ENCODE data around the gene DDX10. TPM values are rescaled to one million over a fixed set of nuclear protein-coding genes. Genes with fewer than 3 reads are reported as not detected.

DDX10 gene
- total and polyA plus RNA-seq, 2 of the 8 experiments (the other 6 are each of a cell fraction or from before 2014, with no cell fraction given), result 49.2 to 52.2 TPM

- FAIRE-seq (no peak), DNase-seq (ENCODE audit: low read depth in 1 of 2, low spot score in 2 of 2) (no peak)
- CTCF ChIA-PET (ENCODE audit: partially characterized antibody), result no interaction called here
- no peak overlapping the region for H3K4me2 ChIP-seq (ENCODE audit: insufficient read depth in 1 of 2, low read depth in 2 of 2, low read length in 2 of 2)
- WGBS, 2 experiments (ENCODE audit: extremely low coverage in 1 of 2, insufficient coverage in 1 of 2, insufficient read length in 1 of 2, insufficient replicate concordance in 2 of 2, low coverage in 1 of 2, low lambda C conversion rate in 2 of 2, missing lambda C conversion rate in 1 of 2), result 94% methylated on average over 2 of the region's 2 CpGs; no CpG with 5 or more reads in 1 of the 2 experiments
- H3K9me3 ChIP-seq (ENCODE audit: insufficient read depth in 2 of 2, low read depth in 1 of 2, low read length in 1 of 2), result no peaks in the 10 kb centered on the region
- no peak overlapping the region for H2BK20ac ChIP-seq (ENCODE audit: low read length)
- H2AFZ ChIP-seq (ENCODE audit: low read length), result no peak overlapping the region
- H3K18ac ChIP-seq (ENCODE audit: extremely low read depth, low read length), result no peak overlapping the region
- H3K14ac ChIP-seq (ENCODE audit: insufficient read length), result no peak overlapping the region
- H3K4me1 ChIP-seq (replicated peaks in 1 of 4; ENCODE audit: control insufficient read depth in 3 of 4, insufficient read depth in 4 of 4, low read length in 3 of 4), result no peaks in the 10 kb centered on the region; a peak in 1 of 7 replicates
- POLR2A ChIA-PET (ENCODE audit: partially characterized antibody), result no interaction called here
- no peak overlapping the region for H2BK120ac ChIP-seq (replicated peaks; ENCODE audit: low read depth, low read length)
- H3K9ac ChIP-seq (replicated peaks in 1 of 4; ENCODE audit: extremely low read depth in 1 of 4, low read depth in 3 of 4, low read length in 3 of 4), result no peak overlapping the region
- H4K5ac ChIP-seq (ENCODE audit: insufficient read length, low read depth, low read length), result no peak overlapping the region
- TF ChIP-seq JUND (IDR thresholded peaks at IDR 0.05; ENCODE audit: low read length), result no peak
- no peak for TF ChIP-seq RAD21 (IDR thresholded peaks at IDR 0.05 in 1 of 2, conservative IDR thresholded peaks at IDR 0.05 in 1 of 2; ENCODE audit: low read depth in 2 of 2, low read length in 2 of 2)
- TF ChIP-seq YY1 (IDR thresholded peaks at IDR 0.05; ENCODE audit: low read depth, low read length), result no peak
- no peak for TF ChIP-seq RNF2 (IDR thresholded peaks at IDR 0.05; ENCODE audit: borderline replicate concordance, low read depth, low read length, missing control alignments, poor library complexity, severe bottlenecking)
- no peak for TF ChIP-seq TAF7 (optimal IDR thresholded peaks at IDR 0.05; ENCODE audit: borderline replicate concordance, low read depth, low read length)
- no peak for TF ChIP-seq CHD2 (IDR thresholded peaks at IDR 0.05; ENCODE audit: low read length)
- no peak for TF ChIP-seq TBP (IDR thresholded peaks at IDR 0.05; ENCODE audit: low read depth, low read length)
- no peak for TF ChIP-seq RBBP5 (IDR thresholded peaks at IDR 0.05; ENCODE audit: borderline replicate concordance, low read depth, low read length)
- no peak for TF ChIP-seq BACH1 (IDR thresholded peaks at IDR 0.05; ENCODE audit: low read length)
- TF ChIP-seq ASH2L (IDR thresholded peaks at IDR 0.05; ENCODE audit: low read length), result no peak
- TF ChIP-seq RXRA (IDR thresholded peaks at IDR 0.05; ENCODE audit: insufficient read depth, low read depth, low read length), result no peak
- TF ChIP-seq RFX5 (IDR thresholded peaks at IDR 0.05; ENCODE audit: borderline replicate concordance, low read depth, low read length), result no peak
- TF ChIP-seq SP2 (IDR thresholded peaks at IDR 0.05; ENCODE audit: low read length), result no peak
- H4K8ac ChIP-seq (ENCODE audit: extremely low read depth, insufficient read depth, low read length), result no peak overlapping the region
- no peak overlapping the region for H3K23ac ChIP-seq (ENCODE audit: insufficient read length)
- H3K79me1 ChIP-seq (ENCODE audit: low read depth, low read length), result no peaks in the 10 kb centered on the region; the same call in 1 of the 2 replicates
- H4K91ac ChIP-seq (replicated peaks; ENCODE audit: insufficient read length, low read length), result no peak overlapping the region
- no peak overlapping the region for H3K56ac ChIP-seq (replicated peaks; ENCODE audit: insufficient read length, low read depth, low read length)
- H2AK5ac ChIP-seq (ENCODE audit: low read depth, low read length), result no peak overlapping the region
- H4K20me1 ChIP-seq (replicated peaks in 1 of 2; ENCODE audit: control insufficient read depth in 1 of 2, insufficient read depth in 2 of 2, low read length in 2 of 2), result peaks cover 0 to 2% of the 10 kb centered on the region in 2 experiments
- no peak overlapping the region for H2BK15ac ChIP-seq (ENCODE audit: low read length)
- no peak overlapping the region for H3K27ac ChIP-seq (ENCODE audit: low read depth, low read length)
- H2BK5ac ChIP-seq (ENCODE audit: low read depth, low read length), result no peak overlapping the region
- peaks cover 0 to 8% of the 10 kb centered on the region in 2 experiments; a peak in 1 of 4 replicates for H3K79me2 ChIP-seq (ENCODE audit: control insufficient read depth in 1 of 2, insufficient read depth in 2 of 2, low read length in 2 of 2)
- H2BK12ac ChIP-seq (ENCODE audit: low read depth, low read length), result no peak overlapping the region
- no peak overlapping the region for H3K4ac ChIP-seq (replicated peaks; ENCODE audit: insufficient read length, low read depth, low read length)
- H3K23me2 ChIP-seq (ENCODE audit: low read depth, low read length), result no peaks in the 10 kb centered on the region
- H3K27me3 ChIP-seq (replicated peaks in 1 of 4; ENCODE audit: control insufficient read depth in 3 of 4, extremely low read depth in 1 of 4, insufficient read depth in 3 of 4, low read length in 3 of 4), result no peaks in the 10 kb centered on the region
- H3K36me3 ChIP-seq (ENCODE audit: control insufficient read depth in 2 of 4, insufficient read depth in 4 of 4, low read length in 3 of 4), result no peaks in the 10 kb centered on the region
- no peak overlapping the region for H3K4me3 ChIP-seq (ENCODE audit: extremely low read depth in 1 of 4, insufficient read depth in 2 of 4, low read depth in 3 of 4, low read length in 4 of 4)
Measured at GRCh38 chr11:108805030-108805429, 140.2 kb downstream of the DDX10 start.

Data from H1 (cell line).